NCI-H345 (cell line): ENCODE measurements around the gene ATP2B3.

Experiments used
- DNase-seq: peaks from one replicate; lab custom pipeline; 2025; lab: John Stamatoyannopoulos, UW

ATP2B3 gene

GRCh38 chrX:153509592-153509991 lies 7.8 kb upstream of the ATP2B3 start:
- no peak for DNase-seq

DNA sequence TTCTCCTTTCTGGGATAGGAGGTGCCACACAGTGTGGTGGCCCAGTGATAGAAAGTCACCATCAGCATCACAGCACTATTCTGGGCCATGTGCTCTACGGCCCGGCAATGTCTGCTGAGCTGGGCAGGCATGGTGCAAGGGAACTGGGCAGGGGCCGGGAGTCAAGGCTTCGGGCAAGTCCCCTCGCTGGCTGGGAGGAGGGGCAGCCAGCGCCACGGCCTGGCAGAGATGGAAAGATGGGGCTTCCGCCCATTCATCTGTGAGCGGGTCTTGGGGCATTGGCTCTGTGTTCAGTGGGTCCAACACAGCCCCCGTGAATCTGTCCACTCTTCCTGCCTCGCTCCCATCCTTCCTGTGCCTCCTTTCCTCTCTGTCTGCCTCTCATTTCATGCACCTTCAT lies 7.1 kb upstream of the ATP2B3 start:
- no peak for DNase-seq

- peak; percentile 39 for DNase-seq
Observed at GRCh38 chrX:153511784-153512500, 5.5 kb upstream of the ATP2B3 start.

GRCh38 chrX:153512501-153512893 lies 4.9 kb upstream of the ATP2B3 start:
- no peak for DNase-seq

GRCh38 chrX:153513265-153513664 lies 4.2 kb upstream of the ATP2B3 start:
- DNase-seq, result no peak

DNA sequence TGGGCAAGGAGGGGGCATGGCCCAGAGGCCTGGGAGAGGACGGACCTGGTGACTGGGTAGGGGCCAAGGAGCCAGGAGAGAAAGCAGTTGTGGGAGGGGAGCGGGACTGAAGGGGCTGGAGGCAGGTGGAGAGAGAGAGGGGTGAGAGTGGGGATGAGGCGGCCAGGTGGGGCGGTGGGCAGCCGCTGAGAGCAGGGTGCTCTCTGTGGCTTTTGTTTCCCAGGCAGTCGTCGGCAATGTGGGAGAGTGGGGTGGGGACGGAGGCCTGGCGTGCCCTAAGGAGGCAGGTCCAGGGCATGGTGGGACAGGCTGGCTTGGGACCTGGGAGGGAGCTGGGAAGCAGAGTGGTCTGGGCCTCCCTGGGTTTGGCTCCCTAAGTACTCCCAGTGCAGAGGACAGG lies 3.2 kb upstream of the ATP2B3 start:
- DNase-seq, result no peak

DNA sequence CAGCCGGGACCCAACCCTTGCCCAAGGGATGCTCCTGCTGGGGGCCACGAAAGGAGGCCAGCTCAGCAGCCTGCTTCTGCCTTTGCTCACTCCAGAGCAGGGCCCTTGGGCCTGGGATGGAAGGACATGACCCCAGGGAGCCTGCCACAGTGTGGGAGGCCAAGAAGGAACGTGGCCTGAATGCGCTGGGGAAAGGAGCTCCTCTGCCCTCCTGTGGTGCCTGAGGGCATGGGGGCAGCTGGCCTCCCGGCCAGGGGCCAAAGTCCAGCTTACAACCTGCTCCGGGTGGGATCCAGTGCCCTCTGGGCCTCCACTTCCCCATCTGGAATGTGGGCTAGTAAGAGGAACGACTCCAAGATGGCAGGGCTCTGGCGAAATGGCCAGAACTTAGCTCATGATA lies 2.0 kb upstream of the ATP2B3 start:
- DNase-seq, result no peak

DNA sequence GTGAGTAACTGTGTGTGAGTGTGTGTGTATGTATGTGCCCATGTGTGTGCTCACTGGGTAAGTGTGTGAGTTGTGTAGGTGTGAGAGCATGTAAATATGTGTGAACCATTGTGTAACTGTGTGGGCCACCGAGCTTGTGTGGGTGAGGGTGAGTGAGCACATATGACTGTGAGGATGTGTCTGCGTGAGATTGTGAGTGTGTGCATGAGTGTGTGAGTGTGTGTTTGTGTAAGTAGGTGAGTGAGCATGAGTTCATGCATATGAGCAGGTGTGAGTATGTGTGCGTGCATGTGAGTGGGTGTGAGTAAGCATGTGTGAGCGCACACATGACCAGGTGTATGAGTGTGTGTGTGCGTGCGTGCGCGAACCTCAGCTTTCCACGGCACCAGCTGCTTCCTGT lies 1.4 kb upstream of the ATP2B3 start:
- DNase-seq, result no peak

DNA sequence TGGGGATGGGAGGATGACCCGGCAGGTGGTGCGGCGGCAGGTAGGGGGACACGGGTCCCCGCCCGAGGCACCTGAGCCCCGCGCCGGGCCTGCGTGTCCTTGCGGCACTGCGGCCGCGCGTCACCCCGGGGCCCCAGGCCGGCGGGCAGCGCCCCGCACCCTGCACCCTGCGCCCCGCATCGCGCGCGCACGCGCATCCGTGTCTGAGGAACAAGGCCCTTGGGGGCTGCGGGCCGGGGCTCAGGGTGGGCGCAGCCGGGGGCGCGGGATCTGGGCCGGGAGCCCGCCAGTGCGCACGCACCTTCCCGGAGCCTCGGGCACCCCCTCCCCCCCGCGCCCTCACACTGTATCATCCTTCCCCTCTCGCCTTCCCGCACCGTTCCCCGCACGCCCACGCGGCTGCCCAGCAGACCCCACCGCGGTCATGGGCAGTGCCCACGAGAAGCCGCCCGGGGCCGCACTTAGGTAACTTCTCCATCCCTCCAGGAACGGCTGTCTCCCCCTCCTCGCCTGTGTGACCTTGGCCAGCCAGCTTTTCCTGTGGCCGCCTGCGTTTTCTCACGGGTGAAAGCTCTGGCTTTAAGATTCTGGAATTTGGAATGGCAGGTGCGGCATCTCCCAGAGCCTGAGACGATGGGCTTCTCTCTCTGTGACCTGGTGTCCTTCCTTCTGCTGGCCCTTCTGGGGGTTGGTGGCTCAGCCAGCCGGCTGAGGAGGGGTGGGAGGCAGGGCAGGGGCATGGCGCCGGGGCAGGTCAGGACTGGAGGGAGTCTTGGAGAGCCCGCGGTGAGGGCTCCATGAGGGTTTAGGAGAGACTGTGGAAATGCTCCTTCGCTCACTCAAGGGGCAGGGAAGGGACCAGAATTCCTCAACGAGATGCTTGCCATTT lies 748 bp downstream of the ATP2B3 start:
- DNase-seq, result no peak

DNA sequence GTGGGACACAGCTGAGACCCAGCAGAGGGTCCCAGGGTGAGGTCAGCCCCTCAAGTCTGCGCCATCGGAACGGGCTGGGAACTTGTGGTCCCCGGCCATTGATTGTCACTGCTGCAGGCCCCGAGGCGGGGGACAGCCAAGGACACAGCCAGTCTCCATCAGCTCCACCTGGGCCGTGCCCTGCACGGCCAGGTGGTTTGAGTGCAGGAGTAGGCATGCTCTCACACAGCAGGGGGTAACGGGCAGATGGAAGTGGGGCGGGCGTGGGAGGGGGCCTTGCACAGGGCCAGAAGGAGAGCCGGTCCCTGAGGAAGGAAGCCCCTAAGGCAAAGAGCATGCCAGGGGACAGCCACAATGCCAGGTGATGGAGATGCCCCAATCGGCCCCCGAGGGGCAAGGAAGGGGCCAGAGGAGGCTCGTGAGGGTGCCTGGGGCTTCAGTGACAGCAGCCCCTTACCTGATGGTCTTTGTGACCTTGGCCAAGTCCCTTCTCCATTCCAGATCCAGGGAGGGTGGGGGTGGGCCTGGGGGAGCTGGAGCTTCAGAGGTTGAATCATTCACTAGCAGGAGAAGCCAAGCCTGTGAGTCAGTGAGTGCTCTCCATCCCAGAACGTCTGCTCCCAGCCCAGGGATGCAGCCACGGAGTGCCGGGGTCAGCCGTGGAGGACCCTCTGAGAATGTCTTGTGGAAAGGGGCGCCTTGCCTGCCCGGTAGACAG lies 2.3 kb downstream of the ATP2B3 start:
- DNase-seq, result no peak

GRCh38 chrX:153520287-153520917 lies 3.0 kb downstream of the ATP2B3 start:
- no peak for DNase-seq

DNA sequence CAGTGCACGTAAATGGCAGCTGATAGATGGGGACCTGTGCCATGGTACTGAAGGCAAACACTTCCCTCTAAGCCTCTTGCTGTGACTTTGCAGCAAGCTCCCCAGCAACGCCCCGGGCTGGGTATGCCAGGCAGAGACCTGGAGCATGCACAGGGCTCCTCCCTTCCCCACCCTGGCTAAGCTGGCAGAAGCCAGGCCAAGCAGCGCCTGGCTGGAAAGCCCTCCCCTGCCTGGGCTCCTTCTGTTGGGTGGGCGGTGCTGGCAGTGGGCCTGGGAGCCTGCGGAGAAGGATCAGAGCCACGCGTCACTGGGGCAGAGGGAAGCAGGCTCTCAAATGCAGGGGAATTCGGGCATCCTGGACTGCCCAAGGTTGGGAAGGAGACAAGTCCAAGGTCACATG lies 3.6 kb downstream of the ATP2B3 start:
- peak; percentile 67 for DNase-seq

- no peak for DNase-seq
Observed at GRCh38 chrX:153522259-153522658, 4.8 kb downstream of the ATP2B3 start.

DNA sequence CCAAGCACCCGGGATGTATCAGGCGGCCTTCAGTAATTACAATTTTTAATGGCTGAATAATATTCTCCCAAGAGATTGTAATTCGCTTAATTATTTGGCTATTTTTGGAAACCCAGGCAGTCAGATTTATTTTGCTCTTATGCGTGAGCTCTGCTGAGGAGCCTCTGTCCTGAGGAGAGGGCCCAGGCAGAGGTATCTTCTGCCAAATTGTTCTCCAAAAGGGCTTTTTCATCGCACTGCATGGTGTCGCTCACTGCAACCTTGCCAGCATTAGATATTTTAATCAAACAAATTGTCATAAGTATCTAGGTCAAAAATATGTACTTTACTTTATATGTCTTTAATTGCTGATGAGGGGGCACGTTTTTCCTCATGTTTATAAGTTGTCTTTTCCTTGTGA lies 5.8 kb downstream of the ATP2B3 start:
- no peak for DNase-seq

DNA sequence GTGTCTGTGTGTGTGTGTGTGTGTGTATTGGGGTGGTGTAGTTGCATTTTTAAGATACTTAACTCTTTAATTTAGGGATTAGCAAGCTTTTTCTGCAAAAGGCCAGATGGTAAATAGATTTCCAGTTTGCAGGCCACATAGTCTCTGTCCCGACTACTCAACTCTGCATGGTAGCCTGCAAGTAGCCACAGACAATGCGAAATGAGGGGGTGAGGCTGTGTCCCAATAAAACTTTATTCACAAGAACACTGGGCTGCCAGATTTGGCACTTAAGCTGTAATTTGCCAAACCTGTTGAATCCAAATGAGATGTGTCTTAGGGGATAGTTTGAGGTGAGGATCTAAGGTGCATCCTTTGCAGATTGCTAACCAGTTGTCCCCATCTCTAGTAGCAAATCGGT lies 6.8 kb downstream of the ATP2B3 start:
- DNase-seq, result no peak

DNA sequence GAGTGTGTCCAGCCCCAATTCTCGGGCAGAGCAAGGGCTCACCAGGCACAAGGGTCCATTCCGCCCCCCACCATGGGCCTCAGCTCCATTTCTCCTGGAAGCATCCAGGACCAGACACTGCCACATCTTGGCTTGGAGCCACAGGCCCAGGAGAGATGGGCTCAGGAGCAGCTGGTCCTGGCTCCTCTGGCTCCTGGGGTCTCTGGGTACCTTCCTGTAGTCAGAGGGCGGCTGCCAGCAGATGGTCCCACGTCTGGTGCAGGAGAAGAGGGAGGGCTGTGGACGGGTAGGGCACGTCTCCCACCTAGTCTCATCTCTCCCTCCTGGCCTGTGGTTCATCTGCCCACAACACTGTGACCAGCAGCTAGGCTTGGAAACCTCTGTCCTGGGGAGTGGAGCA lies 8.0 kb downstream of the ATP2B3 start:
- no peak for DNase-seq

DNA sequence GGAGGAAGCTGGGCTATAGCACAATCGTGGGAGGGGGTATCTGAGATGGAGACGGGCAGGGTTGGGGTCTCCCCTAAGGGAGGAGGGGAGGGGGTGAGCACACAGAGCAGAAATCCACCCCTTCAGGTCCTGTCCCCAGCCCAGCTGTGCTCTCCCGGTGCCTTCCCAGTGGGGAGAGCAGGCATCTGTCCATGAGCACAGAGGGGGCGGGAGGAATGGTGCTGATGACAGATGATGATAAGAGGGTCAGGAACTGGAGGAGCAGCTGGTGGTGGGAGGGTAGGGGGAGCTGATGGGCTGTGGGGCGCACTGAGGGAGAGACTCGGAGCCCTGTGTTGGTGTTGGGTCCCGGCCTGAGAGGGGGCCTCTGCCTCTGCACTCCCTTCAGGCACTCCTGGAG lies 8.6 kb downstream of the ATP2B3 start:
- no peak for DNase-seq

- no peak for DNase-seq
Observed at GRCh38 chrX:153526801-153527200, 9.4 kb downstream of the ATP2B3 start.

DNA sequence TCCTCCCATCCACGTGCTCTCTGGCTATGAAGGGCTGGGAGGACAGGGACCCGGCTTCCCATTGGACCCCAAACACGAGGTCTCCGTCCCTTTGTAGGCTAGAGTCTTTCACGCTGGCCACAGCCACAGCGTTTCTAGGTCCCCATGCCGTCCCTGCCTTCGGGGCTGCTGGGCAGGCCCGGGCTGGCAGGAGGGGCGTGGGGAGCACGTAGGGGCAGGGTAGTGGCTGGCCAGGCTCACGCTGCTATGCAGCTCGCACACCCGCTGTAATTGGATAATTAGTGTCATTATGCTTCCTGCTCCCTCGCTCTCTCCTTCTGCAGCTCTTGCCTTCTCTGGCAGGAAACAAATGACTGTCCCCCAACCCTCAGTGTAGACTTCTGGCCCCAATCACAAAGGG lies 9.8 kb downstream of the ATP2B3 start:
- no peak for DNase-seq

DNA sequence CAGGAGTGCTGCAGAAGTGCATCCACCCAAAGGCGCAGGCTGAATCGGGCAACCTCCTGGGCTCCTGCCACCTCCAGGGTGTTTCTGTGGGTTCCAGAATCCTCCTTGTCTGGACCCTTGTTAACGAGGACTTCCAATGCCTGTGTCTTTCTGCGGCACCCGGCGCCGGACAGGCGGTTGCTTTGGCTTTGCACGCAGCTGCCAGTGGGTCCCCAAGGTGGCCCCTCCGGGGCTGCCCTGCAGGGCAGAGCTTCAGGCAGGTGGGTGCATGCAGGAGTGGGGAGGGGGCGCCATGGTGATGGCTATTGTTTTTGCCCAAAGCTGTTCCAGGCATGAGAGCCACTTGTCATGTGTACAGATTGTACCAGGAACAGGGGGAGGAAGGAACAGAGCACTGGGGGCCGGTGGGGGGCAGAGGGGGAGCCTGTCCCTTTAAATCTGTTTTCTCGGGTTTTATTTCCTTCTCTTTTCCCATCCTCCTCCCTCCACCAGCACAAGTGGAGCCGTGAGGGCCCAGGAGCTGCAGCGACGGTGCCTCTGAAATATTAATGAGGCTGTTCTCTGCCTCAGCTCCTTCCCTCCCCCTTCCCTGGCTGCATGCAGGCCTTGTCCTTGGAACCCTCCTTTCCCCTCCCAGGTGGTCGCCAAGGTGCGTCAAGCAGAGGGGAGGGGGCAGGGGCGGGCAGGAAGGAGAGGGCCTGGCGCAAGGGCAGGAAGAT lies 13.1 kb downstream of the ATP2B3 start:
- peak; percentile 53 for DNase-seq

GRCh38 chrX:153533091-153533490 lies 15.6 kb downstream of the ATP2B3 start:
- DNase-seq, result no peak

DNA sequence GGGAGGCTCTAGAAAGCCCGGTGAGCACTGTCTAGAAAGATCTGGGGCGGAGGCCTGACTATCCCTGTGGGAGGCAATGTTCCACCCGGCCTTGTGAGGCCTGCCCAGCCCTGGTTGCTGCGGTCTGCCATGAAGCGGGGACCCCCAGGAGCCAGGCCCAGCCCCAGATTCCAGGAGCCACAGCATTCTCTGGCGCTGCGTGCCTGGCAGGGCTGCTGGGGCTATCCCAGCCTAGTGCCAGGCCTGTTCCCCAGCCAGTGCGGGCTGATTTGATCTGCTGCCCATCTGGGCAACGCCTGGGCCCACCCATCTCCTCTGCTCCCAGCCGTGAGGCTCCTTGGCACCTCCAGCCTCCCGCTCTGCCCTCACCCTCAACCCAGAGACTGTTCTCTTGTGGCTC lies 19.6 kb downstream of the ATP2B3 start:
- no peak for DNase-seq
